Fibroblast of the conjunctiva (primary cell): Measurements from ENCODE around the gene SYNGR2.
"Not testable (repeated sequence)": the region's sequence is repeated elsewhere in the genome, so short reads cannot be mapped to it uniquely, and the experiment has no call there.

ENCODE experiments used
- DNase-seq: peaks from one replicate; pipeline ENCODE4 v3.0.0-alpha.2; 2010; ENCODE audit warnings: low read depth

The SYNGR2 gene

DNA sequence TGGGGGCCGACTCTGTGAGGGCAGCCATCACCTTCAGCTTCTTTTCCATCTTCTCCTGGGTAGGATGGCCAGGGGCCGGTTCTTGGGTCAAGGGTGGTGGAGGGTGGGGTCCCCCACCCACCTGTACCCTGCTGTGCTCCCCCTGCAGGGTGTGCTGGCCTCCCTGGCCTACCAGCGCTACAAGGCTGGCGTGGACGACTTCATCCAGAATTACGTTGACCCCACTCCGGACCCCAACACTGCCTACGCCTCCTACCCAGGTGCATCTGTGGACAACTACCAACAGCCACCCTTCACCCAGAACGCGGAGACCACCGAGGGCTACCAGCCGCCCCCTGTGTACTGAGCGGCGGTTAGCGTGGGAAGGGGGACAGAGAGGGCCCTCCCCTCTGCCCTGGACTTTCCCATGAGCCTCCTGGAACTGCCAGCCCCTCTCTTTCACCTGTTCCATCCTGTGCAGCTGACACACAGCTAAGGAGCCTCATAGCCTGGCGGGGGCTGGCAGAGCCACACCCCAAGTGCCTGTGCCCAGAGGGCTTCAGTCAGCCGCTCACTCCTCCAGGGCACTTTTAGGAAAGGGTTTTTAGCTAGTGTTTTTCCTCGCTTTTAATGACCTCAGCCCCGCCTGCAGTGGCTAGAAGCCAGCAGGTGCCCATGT, 3.3 kb downstream of the SYNGR2 start:
- DNase-seq, result not testable (repeated sequence)

DNA sequence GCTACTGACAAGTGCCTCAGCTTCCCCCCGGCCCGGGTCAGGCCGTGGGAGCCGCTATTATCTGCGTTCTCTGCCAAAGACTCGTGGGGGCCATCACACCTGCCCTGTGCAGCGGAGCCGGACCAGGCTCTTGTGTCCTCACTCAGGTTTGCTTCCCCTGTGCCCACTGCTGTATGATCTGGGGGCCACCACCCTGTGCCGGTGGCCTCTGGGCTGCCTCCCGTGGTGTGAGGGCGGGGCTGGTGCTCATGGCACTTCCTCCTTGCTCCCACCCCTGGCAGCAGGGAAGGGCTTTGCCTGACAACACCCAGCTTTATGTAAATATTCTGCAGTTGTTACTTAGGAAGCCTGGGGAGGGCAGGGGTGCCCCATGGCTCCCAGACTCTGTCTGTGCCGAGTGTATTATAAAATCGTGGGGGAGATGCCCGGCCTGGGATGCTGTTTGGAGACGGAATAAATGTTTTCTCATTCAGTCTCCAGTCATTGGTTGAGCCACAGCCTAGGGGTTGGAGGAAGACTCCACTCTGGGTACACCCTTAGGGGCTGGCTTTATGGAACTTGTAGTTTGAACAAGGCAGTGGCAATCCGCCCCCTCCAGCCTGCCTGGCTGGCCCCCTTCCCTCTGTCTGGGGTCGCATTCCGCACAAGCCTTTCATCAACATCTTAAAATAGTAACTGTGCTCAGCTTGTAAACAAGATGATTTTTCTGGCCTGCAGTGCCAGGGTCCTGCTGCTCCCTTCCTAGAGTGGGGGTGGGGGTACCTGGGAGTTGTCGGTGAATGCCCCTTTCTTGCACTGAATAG, 4.1 kb downstream of the SYNGR2 start:
- DNase-seq, result no peak

DNA sequence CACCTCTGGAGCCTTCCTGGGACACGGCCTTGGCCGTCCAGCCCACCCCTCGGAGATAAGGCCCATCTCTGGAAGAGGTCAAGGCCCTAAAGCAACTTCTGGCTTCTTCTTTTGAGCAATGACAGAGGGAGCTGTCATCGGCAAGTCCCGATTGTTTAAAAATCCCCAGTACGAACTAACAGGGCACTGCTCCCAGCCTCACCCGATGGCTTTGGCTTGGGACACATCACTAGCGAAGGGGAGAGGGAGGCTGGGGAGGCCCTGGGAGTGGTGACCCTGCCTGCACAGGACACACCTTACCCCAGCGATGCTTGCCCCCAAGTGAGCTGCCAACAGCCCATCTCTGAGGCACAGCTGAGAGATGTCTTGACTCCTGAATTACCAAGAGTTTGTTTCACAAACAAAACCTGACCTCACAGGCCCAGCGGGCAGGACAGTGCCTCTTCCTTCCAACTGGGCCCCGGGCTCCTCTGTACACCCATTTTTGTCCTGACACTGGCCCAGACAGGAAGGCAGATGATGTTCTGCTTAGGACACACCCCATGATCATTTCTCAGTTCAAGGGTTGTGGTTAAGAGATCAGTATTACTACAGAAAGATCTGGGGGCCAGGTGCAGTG, 4.8 kb downstream of the SYNGR2 start:
- DNase-seq, result no peak

DNA sequence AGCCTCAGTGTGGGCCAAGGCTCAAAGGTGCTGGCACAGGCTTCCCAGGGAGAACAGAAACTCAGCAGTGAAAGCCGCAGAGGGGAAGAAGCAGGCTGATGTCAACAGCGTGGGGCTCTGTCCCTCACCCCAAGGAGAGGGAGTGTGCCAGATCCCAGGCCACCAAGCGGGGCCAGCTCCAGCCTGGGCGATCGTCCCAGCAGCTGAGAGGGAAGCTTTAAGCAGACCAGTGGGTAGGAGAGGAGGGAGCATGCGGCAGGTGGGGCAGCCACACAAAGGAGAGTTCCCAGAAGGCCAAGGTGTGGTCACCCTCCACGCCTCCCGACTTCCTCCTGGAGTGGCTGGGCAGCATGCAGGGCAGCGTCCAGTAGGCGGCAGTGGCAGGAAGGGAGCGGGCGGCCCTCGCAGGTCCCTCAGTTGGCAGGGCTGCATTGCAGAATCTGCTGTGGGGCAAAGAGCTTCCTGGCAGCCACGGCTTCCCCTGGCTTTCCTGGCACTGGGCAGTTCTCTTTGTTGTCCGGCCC, 6.0 kb downstream of the SYNGR2 start:
- no peak for DNase-seq

DNA sequence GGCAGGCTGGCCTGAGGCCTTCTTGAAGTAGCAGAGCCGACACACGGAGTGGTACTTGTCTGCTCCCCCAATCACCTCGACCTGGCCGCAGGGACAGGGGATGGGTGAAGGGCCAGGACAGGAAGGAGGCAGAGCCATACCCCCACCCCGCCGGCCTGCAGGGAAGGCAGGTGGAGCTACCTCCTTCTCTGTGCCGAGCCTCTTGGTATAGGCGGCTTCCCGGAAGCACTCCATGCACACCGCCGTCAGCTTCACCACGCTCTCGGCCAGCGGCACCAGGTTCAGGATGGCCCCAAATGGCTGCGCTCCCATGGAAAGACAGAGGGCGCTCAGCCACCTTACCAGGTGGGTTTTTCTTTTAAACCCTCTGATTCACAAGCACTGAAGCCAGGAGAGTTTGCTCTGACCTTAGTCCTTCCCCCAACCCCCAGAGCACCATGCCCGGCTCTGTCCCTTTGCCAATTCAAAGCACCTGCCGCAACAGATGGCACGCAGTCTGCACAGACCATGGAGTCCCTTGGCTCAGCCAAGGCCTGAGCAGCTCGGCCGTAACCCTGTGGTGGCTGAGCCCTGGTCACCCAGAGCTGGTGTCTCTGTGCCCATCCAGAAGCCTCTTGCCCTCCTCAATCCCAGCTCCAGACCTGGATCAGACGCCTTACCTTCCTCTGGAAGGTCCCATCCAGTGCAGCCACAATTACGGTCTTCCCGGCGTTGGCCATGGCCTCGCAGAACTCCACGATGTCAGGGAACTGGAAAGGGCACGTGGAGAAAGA, 6.7 kb downstream of the SYNGR2 start:
- DNase-seq, result no peak

DNA sequence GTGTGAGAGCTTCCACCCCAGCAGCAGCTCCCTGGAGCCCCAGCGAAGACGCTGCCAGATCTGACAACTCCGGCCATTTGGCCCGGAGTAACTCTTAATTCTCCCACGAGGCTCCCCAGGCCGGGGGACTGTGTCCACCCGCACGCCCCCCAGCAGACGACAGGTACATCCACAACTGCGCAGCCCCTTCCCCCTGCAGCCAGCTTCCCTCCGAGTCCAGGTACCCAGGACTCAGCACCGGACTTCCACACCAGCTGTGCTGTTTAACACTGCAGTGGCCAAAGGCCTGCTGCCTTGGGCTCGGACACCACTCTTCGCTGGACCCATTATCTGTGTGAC, 7.2 kb downstream of the SYNGR2 start:
- no peak for DNase-seq

DNA sequence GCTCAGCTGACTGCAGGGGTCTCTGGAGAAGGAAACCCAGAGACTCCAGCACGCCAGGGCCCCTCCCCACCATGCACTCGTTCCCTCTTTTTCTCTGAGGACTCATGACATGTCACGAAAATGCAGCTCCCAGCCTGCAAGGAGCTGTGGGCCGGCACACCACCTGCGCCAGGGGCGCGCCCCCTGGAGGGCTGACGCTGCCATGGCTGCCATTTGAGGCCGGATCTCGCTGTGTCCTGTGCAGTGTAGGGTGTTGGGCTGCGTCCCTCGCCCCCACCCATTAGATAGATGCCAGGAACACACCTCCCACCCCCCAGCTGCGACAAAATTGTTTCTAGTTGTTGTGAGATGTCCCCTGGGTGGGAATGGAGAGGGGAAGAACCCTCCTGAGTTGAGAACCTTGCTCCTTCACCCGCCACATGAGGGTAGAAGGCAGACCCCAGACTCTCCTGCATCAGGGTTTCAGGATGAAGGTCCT, 8.2 kb downstream of the SYNGR2 start:
- no peak for DNase-seq

DNA sequence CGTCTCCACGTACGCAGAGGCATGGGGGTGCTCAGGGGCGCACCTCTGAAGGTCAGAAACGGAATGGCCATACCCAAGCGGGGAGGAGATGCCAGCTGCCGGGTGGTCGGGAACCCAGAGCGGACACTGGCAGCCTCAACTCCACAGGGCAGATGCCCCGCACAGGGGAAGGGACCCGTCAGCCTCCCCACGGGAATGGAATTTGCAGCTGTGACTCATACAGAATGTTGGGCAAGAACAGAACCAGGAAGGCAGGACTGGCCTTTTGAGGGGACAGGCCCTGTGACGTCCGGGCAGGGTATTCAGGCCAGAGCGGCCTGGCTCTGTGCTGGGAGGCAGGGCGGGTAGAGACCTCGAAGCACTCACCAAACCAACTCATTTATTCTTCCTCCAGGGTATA, 11.0 kb downstream of the SYNGR2 start:
- no peak for DNase-seq

DNA sequence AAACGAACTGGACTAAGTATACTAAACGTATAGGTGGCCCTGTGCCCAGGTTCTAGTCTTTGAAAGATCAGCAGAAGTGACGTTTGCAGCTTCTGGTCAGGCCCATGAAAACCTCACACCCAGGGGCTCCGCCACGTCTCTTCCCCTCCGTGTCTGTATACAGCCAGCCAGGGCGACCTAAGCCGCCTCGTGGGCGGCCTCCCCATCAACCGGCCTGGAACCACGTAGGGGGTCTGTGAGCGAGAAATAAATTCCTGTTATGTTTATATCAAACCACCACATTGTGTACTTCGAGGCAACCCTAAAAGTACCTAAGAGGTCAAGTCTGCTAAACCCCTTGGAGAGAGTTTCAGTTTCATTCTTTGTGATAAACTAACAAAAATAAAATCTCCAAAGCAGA, 11.7 kb downstream of the SYNGR2 start:
- DNase-seq, result no peak

DNA sequence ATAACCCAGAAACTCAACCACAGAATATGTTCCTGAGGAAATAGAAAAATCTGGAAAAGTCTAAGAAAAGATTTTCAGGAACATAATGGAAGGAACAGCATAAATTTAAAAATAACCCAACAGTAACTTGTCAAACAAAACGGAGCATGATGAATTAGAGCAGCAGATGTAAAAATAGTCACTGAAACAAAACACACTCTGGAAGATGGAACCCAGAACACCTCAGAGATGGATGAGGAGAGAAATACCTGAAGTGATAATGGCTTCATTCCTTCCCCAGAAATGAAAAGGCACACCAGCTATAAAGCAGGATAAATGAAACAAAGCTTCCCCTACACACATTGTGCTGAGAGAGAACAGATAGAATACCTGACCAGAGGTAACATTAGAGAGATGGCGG, 12.1 kb downstream of the SYNGR2 start:
- DNase-seq, result no peak

DNA sequence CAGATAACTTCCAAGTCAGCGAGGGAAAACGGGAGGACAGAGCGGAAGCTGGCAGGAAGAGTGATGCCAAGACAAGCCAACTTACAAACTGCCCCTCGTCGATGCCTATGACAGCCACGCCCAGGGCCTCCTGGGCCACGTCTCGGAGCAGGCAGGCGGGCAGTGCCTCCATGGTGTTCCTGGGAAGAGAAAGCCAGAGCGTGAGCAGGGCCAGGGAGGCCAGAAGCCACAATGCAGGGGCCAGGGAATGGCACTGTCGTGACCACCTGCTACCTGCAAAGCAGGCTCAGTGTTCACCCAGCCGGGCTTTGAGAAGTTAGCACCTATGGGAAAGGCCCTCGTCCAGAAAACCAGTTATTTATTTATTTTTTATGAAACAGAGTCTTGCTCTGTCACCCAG, 14.1 kb downstream of the SYNGR2 start:
- DNase-seq, result no peak

DNA sequence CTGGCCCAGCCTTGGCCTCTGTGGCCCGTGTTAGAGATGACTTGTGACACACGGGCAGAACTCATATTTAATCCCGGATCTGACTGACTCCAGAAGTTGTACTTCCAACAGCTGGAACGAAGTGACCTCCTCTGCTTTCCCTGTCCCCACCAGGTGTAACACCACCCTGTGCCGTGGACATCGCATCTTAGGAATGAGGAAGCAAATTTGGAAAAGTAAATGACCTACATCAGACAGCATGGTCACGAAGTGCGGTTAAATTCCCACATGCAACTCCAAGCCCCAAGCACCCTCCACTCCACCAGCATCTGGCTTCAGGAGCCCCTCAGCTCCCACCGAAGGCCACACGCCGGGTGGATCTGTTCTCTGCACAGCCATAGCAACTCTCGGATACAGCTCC, 15.5 kb downstream of the SYNGR2 start:
- DNase-seq, result no peak

DNA sequence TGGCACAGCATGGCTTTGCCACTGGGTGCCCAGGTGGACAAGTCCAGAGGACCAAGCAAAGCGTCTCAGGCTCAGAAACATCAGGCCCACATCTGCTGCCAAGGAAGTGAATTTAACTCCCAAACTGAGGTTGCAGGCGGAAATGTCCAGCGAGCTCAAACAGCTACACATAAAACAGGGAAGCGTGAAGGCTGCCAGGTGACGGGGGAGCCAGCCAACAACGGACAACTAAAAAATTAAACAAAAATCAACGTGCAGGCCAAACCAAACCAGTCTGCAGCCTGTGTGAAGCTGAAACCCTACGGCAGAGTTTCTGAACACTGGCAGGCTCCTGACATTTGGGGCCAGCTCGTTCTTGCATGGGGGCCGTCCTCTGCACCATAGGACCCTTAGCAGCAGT, 16.0 kb downstream of the SYNGR2 start:
- DNase-seq, result no peak

DNA sequence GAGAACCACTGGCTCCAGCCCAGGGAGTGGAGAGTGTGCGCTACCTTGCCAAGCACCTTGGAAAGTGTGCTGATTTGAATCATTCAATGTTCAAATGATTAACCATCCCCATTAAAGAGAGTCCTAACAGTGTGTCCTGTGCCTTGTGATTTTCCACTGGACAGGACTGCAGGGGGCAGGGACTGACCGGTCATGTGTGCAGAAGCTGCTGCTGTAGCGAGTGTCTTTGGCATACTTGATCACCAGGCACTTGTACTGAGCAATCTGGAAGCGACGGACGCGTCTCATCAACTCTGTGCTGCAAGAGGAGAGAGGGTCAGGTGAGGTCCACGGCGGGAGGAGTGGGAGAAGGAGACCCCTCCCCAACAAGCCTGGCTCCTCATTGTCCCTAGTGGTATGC, 16.5 kb downstream of the SYNGR2 start:
- no peak for DNase-seq

DNA sequence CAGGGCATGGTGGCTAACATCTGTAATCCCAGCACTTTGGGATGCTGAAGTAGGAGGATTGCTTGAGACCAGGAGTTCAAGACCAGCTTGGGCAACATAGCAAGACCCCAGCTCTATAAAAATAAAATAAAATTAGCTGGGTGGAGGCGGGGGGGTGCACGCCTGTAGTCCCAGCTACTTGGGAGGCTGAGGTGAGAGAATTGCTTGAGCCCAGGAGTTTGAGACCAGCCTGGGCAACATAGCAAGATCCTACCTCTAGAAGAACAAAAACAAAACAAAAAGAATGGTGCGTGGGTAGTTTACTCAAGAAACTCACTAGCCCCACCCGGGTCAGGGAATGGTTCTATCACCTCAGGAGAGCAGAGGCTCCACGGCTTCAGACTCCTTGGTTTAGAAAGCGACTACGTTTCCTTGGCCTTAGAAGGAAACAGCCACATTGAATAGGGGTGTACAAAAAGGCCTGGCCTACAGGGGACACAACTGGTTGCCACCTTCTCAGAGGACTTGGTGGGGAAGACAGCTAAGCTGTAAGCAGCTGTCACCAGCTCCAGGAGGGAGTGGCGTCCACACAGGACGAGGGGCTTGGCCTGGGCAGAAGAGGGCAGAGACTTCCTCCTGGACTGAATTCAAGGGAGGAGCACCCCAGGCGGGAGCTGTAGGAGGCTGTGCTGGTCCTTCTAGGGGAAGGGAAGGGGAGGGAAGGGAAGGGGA, 17.8 kb downstream of the SYNGR2 start:
- DNase-seq, result no peak

DNA sequence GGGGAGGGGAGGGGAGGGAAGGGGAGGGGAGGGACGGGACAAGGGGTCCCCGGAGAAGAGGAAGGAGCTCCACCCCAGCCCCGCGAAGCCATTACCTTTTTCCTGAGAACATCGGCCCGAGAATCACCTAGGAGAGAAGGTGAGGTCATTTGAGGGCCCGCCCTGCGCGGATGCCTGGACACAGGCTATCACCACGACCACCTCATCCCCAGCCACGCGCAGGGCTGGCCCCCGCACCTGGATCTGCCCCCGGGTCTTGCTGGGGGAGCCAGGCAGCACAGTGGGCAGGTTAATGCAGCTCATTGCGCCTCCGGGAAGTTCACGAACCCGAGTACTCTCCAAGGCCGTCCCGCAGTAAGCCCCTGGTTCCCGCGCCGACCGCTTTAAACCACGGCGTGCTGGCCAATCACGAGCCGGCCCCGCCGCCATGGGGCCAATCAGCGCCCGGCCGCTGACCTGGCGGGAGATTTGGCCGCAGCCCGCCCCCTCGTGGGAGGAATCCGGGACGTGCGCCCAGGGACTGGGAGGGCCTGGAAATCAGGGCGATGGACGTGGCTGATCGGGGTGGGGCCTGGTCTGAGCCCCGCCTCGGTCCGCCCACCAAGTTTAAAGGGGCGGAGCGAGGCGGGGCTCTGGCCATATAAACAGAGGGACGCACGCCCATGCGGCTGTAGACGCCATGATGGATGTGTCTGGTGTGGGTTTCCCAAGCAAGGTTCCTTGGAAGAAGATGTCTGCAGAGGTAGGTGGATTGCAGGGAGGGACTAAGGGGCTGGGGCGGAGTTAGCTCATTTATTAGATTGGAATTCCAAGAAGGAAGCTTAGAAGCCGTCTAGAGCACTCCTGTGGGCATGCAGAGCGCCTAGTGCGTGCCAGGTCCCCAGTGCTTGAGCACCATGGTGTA, 18.6 kb downstream of the SYNGR2 start, which contains the start of the genes AFMID and TK1:
Gene AFMID (plus strand): TSS at position 671 of the 904 bp plus-strand sequence. CDS start 9 bp downstream, at position 680.
Gene TK1 (minus strand): TSS at position 361 of the 904 bp plus-strand sequence. CDS start 58 bp downstream, at position 303.
- peak; percentile 94 for DNase-seq

DNA sequence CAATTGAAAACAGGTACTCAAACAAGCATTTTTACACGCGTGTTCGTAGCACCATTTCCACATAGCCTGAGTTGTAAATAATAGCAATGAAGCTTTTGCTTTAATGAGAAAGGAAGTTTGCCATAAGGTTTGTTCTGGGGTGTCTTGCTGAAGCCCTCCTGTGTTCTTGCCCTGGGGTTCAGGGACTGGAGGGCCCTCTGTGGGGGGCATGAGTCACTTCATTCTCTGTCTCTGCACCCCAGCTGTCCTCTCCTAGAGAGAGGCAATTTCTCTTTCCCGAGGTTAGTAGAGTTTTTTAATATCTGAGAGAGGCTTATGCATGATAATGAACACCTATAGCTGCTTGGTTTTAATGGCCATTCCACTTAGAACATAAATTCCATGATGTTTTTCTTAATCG, 28.3 kb downstream of the SYNGR2 start:
- no peak for DNase-seq

DNA sequence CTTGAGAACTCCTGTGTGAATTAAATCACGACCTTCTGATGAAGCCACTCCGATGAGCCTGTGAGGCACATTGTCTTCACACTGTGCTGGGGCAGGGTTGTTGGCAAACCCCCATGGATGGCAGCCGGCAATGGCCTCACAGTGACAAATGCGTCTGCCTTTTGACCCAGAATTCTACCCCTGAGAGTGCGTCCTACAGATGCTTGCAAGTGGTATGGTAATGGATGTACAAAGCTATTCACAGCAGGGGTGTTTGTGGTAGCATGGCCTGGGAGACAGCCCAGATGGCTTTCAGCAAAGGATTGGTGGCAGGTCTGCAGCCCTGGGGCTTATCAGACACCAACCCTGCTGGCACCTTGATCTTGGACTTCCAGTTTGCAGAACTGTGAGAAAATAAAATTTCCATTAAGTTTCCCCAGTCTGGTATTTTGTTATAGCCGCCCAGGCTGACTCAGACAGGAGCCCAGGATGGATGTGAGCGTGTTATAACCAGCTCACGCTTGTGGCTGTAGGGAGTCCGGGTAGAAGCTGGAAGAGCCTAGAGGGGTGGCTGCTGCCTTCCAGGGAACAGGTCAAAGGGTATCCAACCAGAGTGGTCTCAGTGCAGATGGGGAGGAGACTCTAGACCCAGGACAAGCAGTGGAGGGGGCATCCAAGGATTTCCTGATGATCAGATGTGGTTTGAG, 28.9 kb downstream of the SYNGR2 start:
- DNase-seq, result no peak

DNA sequence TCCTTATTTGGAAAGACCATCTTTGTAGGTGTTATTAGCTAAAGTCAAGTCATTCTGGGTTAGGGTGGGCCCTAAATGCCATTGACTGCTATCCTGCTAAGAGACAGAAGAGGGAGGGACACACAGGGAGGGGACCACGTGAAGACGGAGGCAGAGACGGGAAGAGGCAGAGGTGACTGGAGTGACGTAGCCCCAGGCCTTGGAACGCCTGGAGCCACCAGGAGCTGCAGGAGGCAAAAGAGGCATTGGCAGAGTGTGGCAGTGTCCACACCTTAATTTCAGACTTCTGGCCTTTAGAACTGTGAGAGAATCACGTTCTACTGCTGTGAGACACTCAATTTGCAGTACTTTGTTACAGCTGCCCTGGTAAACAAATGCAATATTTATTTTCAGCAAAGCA, 32.1 kb downstream of the SYNGR2 start:
- no peak for DNase-seq

DNA sequence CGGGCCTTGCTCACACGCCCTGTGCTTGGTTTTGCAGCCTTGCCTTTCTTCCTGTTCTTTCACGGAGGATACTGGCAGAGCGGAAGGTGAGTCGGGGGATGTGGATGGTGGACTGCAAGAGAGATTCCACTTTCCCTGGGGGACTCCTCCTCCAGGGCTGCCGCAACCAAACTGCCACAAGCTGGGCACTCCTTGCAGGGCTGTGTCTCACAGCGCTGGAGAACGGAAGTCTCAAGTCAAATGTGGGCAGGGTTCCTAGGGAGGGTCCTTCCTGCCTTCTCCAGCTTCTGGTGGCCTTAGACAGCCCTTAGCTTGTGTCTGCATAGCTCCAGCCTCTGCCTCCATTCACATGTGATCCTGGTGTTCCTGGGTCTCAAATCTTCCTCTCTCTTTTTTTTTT, 34.3 kb downstream of the SYNGR2 start:
- DNase-seq, result no peak
